GM19025 (cell line): ENCODE measurements around the gene SLC25A21.

Source experiments
- ATAC-seq: cut with Tn5 transposase; IDR thresholded peaks from one replicate; pipeline ENCODE4 v1.9.1; 2021; ENCODE audit warnings: mild to moderate bottlenecking, low read depth, moderate library complexity; ENCODE audit not compliant: unreplicated experiment

Gene SLC25A21

DNA sequence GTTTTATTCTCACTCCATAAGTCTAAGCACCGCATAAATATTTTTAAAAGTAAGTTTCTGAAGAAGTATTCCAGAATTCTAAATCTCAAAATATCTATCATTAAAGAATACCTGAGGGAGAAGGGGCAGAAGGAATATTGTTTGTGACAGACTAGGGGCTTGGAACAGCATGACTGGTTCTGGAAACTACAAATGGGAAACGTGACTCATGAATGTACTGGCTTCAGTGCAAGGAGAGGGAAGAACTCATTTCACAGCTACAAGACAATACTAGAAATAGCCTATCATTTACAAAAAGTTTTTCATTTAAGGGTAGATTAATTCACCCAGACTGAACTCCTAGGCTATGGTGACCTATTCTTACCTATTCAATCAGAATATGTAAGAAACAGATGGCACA lies 121.3 kb downstream of the SLC25A21 start:
- ATAC-seq = no peak

DNA sequence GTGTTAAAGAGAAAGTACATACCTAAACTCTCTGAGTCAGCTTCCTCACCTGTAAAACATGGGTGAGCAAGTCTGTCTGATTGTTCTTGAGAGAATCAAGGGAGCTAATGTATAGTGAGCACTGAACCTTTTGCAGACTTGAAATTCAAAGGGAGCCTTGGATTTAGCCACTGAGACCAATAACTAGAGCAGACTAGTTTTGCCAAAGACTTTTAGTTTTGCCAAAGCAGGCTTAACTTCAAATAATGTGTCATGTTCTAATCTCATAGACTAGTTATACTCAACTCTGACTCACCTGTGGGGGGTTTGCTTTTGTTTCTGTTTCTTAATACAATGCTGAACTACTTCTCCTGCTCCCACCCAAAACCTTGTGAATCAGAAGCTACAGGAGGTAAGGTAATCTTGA lies 123.7 kb downstream of the SLC25A21 start:
- ATAC-seq = no peak

DNA sequence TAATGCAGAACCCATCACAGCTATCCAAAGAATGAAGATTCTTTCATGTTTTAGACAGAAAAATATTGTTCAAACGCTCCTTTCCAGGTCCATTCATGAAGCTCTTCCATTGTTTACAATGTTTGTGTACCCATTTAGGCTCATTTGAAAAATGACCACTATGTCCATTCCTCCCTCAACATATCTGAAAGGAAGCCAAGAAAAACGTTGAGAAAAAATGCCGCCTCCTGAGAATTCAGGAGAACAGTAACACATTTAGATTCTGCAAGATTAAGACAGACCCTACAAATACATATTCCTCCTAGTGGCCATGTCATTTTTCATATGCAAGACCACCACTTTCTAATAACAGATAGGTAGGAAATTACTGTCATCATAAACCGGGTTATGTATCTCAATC lies 124.4 kb downstream of the SLC25A21 start:
- no peak for ATAC-seq

DNA sequence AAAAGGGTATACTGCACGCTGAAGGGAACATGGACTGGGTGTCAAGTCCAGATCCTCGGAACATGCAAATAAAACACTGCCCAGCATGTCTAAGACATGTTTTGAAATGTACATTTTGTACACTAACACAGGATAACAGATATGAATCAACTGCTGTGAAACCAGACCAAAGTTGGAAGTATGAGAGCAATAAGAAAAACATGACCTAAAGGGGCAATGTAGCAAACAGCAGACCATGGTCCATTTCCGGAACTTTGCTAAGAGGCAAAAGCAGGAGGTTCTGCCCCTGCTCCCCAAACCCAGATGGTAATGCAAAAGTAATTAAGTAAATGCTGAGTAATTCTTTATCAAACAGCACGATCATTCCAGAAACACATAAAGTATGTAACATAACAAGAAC lies 125.2 kb downstream of the SLC25A21 start:
- ATAC-seq = no peak

DNA sequence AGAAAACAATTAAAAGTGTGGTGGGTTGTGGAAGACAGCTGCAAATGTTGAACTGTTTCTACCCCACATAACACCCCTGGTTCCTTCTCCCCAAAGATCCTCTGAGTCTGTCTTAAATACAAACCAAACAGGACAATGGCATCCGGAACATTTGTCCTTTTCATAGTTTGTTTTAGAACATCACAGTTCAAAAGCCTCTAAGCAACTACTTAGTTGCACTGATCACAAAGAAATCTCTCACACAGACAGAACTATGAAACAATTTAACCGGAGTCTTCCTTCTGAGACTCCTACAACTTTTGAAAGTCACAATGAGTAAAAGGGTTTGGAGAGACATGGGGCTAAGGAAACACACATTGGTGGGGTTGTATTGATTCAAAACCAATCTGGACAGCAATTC lies 125.6 kb downstream of the SLC25A21 start:
- ATAC-seq = no peak

DNA sequence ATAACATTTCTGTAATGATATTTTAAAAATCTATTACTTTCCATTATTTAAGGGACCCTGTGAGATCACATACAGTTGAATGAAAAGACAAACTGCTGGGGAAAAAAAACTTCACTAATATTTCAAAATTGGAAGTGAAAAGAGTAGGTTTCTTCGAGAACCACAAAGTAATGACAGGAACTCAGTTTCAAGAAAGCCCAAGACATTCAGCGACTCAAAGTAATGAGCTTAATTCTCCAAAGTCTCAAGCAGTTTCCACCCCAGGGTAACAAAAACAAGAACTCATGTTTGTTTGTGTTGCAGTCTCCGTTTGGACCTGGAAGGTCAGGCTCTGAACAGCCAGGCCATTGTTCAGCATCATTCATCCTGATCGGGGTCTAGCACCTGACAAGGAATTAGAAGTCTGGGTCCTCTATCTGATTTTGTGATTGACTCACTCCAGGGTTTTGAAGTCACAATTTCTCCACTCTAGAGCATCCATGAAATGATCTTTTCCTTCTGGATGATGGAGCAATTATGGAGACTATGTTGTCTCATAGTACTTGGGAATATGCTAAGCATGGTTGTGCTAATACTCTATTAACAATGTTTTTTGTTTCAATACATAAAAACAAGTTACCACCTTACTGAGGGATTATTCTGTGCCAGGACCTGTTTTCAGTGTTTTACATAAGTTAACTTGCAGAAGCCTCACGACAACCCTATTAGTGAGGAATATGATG lies 126.9 kb downstream of the SLC25A21 start:
- no peak for ATAC-seq

DNA sequence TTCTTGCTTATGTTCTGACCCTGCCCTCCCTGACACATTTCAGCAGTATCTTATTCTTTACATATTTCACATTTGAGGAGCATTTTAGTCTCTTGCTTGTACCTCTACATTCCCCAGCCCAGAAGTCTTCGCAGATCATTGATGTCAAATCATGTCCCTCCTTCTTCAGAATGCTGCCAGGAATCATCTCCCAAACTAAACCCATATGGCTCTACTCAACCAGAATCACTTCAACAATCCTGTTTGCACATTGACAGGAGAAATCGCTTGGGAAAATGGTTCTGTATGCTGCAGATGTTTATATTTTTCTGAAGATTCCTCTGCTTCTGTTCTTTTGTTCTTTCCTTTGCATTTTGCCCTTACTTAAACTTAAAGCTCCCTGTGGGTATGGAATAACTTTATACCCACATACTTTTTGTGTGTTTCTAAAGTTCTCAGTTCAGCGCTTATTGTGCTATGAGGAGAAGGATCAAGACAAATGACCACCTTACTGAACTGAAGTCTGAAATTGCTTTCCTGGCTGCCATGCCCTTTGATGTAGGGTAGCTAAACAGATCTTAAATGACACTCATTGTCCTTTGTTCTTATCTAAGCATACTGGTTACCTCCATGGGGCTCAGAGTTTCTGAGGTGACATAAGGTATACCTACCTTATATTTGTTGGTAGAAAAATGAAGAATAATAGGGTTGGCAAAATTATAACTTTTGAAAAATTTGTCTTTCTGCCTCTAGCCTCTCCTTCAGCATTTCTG lies 134.6 kb downstream of the SLC25A21 start:
- ATAC-seq = no peak

DNA sequence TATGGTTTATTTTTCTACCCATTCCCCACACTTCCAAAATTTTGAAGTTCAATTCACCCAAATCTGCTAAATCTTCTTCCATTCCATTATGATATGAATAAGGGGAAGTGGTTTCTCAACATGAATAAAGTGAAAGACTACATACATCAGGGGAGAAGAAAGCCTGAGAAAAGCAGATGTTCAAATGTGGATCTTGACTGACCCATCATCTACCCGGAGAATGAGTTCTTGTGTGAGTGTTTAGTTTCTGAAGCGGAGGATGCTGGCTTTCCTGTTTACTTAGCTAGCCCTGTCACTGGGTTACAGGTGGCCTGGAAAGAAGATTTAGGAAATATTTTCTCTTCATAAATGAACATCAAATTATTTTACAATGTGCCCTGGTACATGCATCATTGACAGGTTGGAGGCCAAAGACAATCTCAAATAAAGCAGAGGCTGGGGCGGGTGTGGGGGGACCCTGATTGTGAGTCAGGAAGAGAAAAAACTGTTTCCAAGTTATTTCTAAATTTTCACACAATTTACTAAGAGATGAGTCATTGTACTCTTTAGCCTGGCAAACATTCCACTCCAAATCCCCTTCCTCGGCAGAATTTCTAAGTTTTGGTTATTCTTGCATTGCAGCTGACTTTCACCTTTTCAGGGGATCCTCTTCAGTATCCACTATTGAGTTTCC lies 135.6 kb downstream of the SLC25A21 start:
- no peak for ATAC-seq

DNA sequence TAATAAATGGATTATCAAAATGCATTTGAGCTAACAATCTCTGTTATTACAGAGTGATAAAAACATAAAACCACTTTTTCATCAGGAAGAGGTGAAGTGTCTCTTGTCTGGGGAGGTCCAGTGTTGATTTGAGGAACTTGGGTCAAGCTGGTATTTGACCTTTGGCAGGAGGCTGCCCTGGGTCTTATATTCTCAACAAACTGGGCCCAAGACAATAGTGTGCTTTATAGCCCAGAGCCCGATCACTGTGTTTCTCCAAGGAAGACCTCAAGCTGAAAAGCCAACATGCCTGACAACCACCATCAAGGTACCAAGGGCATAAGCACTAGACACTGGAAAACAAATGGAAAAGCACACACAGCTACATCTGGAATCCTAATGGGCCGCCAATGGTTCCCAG lies 137.0 kb downstream of the SLC25A21 start:
- no peak for ATAC-seq

DNA sequence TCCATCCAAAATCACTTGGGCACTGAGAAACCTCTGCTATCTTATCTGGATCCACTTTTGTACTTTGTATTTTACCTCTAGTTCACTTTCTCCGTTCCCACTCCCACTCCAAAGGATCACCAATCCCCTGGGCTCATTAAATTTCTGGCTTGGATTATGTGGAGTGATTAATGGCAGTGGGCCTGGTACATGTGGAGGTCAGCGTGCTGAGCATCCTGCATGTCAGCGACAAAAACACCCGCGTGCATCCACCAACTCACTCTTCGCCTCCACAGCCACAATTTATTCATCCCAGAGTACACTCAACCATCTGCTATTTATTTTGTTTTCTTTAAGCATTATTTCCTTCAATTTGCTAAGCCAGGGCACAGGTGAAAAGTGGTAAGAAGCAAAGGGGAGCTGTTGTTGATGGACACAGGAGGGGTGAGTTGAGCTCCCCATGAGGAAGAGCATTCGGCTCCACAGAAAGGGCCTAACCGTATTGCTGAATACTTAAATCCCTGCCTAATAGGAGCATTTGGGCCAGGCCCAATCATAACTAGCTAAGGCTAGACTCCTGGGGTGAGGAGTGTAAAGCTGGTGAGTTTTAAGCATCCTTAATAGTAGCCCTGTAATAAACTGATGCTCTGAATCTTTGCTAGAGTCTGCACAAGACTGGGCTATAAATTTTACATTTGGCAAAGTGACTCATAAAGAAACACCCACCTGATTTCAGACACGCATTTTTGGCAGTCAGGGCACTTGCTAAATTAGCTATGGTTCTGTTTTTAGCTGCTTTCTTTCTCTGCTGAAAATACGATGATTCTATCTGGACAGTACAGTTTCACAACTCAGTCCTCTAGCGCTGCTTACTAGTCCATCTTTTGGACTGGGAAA lies 137.8 kb downstream of the SLC25A21 start:
- no peak for ATAC-seq

DNA sequence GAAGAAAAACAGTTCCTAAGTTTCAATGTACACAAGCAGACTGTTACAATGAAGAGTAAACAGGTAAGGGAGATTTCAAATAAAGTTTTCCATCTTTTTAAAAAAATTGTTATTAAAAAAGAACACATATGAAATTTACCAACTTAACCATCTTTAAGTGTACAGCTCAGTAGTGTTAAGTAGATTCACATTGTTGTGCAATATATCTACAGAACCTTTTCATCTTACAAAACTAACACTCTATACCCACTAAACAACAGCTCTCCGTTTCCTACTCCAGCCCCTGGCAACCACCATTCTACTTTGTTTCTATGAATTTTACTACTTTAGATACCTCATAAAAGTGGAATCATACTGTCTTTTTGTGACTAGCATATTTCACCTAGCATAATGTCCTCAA lies 139.5 kb downstream of the SLC25A21 start:
- ATAC-seq = no peak

DNA sequence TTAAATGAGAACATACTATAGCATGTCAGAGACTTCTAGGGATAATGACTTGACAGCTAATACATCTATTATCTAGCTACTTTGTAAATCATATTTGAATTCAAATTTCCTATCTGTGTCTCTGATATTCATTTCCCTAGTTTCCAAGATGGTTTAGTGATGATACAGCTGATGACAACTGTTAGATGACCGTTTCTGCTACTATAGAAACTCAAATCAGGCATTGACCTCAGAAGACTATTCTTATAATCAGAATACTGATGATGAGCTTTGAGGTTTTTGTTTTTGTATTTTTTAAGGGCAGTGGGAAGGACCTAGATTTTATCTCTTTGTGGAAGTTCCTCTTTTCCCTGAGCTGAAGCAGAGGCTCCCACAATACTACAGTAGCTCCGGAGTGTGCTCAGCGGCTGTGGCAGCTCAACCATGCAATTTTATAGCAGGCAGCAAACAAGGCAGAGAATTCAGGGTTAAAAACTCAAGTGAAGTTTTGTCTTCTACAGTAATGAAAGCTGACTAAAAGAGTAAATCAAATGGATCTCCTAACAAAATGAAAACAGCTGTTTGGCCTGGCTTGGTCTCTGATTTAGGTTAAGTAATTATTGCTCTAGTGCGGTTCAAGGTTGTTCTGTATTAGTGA lies 145.1 kb downstream of the SLC25A21 start:
- ATAC-seq = no peak

DNA sequence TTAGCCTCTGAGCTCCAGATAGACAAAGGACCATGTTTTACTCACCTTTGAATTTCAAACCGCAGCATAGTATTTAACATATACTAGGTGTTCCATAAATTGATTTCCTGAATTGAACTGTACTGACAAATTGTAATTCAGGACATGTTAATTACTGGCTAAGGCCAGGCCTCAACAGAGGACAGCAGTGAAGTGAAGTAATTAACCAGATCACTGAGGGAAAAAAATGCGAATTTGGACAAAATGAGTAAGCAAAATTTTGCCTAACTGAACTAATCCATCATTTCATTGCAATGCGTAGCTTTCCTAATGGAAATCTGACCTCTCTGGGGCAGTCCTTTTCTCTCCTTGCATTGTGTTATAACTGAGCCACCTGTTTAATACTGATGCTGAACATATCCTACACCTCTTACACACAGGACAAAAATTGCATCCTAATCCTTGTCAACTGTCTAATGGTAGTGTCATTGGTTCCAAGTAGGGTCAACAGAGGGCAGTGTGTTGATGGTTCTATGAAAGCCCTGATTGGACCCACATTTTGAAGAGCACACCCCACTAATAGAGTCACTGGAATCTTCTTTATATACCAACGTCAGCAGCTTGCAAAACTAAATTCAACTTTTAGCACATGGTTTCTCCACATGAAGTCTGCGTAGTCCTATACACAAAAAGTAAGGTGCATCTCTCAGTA lies 148.4 kb downstream of the SLC25A21 start:
- no peak for ATAC-seq

DNA sequence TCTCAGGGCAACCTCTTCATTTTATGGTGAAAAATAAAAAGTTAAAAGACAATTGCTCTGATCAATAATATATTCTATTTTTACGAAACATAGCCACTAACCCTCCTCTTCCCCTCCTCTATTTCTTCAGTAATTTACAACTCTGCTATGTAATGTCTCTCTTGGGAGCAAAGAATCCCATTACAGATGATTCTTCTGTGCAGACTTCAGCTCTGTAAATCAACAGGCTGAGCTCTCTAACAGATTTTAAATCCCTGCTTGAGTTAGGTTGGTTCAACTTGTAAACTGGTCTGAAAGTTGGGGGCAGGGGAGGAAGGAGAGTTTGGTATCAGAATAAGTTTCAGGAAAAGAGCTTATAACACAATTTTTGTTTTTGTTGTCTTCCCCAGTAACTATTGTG lies 151.0 kb downstream of the SLC25A21 start:
- ATAC-seq = no peak

DNA sequence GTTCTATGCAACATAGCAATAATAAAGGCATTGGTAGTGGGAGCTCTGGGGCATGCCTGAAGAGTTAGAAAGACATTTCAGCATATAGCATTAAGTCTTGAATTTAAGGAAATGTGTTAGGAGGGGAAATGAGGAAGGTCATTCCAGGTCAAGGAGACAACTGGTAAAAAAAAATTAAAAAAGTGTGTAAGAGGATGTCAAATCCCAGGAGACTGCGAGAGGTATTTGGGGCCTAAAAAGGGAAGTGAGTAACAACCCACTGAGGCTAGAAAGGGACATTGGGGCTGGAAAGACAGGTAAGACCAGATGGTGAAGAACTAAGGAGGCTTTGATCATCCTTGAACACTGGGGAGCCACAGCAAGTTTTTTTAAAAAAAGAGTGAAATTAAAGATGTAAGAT lies 152.9 kb downstream of the SLC25A21 start:
- ATAC-seq = no peak

DNA sequence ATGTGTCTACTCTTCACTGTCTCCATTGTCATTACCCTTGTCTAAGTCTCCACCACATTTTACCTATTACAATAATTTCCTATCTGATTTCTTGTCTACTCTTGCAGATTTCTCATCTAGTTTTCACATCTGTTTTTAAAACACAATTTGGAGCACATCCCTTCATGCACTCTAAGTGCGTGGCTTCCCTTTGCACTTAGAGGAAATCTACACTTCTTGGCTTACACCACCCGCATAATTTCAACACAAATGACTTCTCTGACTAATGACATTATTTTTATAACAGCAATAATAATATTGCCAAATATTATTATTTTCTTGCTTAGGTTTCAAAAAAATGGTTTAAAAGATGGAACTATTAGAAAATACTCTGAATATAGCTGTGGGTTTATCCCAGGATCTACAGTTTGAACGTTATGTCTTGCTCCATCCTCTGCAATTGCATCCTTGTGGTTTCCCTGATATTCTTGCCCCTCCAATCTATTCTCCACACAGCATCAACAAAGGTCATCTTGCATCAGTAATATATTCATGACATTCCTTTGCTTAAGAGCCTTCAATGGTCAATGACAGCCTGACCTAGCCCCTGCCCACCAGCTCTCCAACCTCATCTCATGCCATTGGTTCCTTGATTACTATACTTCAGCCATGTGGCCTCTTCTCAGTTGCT lies 153.7 kb downstream of the SLC25A21 start:
- no peak for ATAC-seq

DNA sequence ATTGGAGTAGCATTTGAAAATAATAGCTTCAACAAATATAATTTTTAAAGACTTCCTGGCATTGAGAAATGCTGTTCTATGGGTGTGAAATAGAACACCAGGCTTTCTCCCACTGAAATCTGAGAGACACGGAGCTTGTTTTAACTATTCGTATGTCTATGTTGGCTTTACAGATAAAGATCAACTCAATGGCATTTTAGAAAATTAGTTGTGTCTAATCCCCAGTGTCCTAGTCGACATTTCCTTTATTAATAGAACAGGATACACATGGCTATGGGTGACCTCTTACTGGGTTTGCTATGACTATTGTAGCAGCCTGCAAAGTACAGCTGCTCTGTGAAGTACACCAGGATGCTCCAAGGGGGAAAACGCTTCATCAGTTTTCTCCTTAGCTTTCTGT lies 159.3 kb downstream of the SLC25A21 start:
- no peak for ATAC-seq

DNA sequence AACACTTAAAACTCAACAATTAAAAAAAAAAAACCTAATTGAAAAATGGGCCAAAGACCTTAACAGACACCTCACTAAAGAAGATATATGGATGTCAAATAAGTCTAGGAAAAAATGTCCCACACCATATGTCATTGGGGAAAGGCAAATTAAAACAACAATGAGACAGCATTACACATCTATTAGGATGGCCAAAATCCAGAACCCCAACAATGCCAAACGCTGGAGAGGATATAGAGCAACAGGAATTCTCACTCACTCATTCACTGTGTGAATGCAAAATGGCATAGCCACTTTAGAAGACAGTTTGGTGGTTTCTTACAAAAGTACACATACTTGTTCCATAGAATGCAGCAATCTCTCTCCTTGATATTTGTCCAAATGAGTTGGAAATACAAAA lies 173.7 kb downstream of the SLC25A21 start:
- ATAC-seq = no peak

DNA sequence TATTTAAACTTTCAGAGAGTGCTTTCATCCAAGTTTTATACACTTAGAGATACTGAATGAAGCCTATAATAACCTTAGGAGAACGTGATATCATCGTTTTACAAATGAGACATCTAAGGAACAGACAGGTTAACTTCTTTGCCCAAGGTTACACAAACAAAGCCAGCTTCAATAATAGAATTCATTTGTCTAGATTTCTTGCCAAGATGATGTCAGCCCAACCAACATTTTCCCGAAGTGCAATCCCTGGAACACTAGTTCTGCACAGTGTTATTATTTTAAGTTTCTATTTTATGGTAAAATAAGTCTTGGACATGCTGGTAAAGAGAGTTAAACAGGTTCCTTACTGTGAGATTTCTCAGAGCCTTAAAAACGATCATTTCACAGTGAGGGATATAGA lies 174.6 kb downstream of the SLC25A21 start:
- ATAC-seq = no peak
